Adipocyte (in vitro differentiated cells): Measurements from ENCODE around the gene CDK5RAP2.
"Not testable (repeated sequence)": the region's sequence is repeated elsewhere in the genome, so short reads cannot be mapped to it uniquely, and the experiment has no call there.

Experiments used
- DNase-seq: peaks from one replicate; pipeline ENCODE4 v3.0.0-alpha.2; 2015; ENCODE audit warnings: low read depth
- H3K27me3 ChIP-seq: replicated peaks from 2 replicates; pipeline ENCODE4 v1.7.0; 2013; ENCODE audit warnings: mild to moderate bottlenecking, low read length, moderate library complexity; ENCODE audit not compliant: control insufficient read depth, insufficient read depth
- H3K36me3 ChIP-seq: 2 replicates; pipeline ENCODE4 v1.7.0; 2013; ENCODE audit warnings: low read length, mild to moderate bottlenecking, moderate library complexity; ENCODE audit not compliant: control insufficient read depth, insufficient read depth, severe bottlenecking
- H3K4me1 ChIP-seq: 2 replicates; pipeline ENCODE4 v1.7.0; 2013; ENCODE audit warnings: mild to moderate bottlenecking, low read length, moderate library complexity; ENCODE audit not compliant: control insufficient read depth, insufficient read depth
- H3K4me3 ChIP-seq: 2 replicates; pipeline ENCODE4 v1.7.0; 2013; ENCODE audit warnings: mild to moderate bottlenecking, low read length, moderate library complexity
- H3K9ac ChIP-seq: 2 replicates; pipeline ENCODE4 v1.7.0; 2013; ENCODE audit warnings: mild to moderate bottlenecking, low read length, moderate library complexity
- H3K9me3 ChIP-seq: 2 replicates; pipeline ENCODE4 v1.7.0; 2013; ENCODE audit warnings: mild to moderate bottlenecking, low read length, moderate library complexity; ENCODE audit not compliant: control insufficient read depth

Gene CDK5RAP2

DNA sequence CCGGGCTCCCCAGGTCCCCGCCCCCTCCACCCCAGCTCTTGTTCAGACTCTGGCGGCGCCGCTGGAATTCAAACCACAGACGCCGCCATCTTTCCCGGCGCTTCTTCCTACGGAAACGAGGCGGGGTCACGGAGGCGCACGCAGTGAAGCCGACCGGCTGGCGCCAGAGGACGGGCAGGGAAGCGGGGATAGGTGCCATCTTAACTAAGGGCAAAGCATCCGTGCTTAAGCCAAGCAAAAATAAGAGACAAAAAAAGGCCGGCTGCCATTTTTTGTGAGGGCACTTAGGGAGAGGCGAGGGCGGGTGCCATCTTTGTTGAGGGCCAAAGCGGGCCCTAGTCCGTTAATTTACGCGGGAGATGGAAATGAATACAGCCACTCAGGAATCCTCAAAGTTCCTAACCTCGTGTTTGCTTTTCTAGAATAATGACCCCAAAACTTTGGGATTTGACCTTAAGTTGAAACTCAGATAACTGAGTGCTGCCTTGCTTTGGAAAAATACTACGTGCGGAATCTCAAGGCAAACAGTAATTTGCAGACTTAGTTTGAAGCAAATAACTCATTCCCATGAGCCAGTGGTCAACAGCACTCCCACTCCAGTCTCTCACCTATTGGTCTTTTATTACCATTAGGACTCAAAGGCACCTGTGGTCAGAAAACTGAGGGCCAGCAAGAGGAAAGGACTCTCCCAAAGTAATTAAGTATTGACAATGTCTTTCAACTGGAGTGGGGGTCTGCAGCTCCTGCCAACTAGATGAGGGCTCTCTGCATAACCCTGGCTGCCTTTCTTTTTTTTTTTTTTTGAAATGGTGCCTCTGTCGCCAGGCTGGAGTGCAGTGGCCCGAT is at the start of gene CDK5RAP2:
CDK5RAP2 (minus strand) TSS at position 117 of the 846 bp plus-strand sequence. CDS start 189 bp downstream, outside the sequence.
- Histone ChIP-seq H3K36me3 (no peaks in the 10 kb centered on the region), H3K9me3 (no peaks in the 10 kb centered on the region), H3K4me1 (peaks cover 17% of the 10 kb centered on the region), H3K9ac (peak within 1 kb of the TSS; percentile 91), H3K27me3 (no peaks in the 10 kb centered on the region), H3K4me3 (peak within 1 kb of the TSS; percentile 91)
- DNase-seq = peak; percentile 99

DNA sequence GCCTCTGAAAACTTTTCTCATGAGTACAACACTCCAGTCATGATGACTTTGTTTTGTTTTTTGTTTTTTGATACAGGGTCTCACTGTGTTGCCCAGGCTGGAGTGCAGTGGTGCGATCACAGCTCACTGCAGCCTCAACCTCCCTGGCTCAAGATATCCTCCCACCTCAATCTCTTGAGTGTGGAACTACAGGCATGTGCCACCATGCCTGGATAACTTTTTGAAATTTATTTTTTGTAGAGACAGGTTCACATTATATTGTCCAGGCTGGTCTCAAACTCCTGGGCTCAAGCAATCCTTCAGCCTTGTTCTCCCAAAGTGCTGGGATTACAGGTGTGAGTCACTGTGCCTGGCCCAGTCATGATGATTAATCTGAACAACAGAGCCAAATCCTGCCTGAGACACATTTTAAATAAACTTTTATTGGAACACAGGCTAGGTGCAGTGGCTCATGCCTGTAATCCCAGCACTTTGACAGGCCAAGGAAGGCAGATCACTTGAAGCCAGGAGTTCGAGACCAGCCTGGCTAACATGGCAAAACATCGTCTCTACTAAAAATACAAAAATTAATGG is 49.0 kb upstream of the CDK5RAP2 start:
- DNase-seq, H3K9ac ChIP-seq, H3K9me3 ChIP-seq, H3K27me3 ChIP-seq, H3K4me1 ChIP-seq, H3K4me3 ChIP-seq, H3K36me3 ChIP-seq: not testable (repeated sequence)

DNA sequence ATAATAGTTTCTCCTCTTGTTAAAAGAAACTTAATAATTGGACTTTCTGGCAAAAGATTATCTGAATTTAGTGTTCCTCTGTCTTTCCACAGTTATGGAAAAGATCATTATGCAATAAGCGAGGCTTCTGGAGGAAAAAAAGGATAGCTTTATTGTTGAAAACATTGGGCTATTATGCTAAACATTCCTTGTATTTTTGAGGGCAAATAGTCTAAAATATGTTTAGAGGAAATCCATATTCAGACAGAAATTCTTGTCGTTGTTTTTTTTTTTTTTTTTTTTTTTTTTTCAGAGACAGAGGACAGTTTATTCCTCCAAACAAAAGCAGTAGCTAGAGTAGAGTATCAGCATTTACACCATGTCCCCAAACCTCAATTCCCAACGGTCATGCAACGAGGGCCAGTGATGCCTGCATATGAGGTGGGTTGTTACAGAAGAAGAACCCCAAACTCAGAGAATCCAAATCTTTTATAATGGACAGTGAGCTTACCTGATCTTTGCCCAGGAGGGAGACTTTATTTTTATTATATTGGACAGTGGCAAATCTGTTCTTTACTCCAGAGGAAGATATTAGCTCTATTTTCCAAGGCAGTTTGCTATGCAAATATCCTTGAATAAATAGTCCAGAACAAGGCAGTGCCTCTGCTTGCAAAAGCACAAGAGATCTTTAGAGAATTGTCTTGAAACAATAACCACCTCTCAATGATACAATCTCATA is 48.4 kb upstream of the CDK5RAP2 start:
- H3K36me3 ChIP-seq = no peaks in the 10 kb centered on the region
- H3K4me3 ChIP-seq = no peak overlapping the region
- H3K4me1 ChIP-seq = peaks cover 6% of the 10 kb centered on the region
- H3K9me3 ChIP-seq = no peaks in the 10 kb centered on the region
- H3K9ac ChIP-seq = no peak overlapping the region
- no peak for DNase-seq
- H3K27me3 ChIP-seq = no peaks in the 10 kb centered on the region

DNA sequence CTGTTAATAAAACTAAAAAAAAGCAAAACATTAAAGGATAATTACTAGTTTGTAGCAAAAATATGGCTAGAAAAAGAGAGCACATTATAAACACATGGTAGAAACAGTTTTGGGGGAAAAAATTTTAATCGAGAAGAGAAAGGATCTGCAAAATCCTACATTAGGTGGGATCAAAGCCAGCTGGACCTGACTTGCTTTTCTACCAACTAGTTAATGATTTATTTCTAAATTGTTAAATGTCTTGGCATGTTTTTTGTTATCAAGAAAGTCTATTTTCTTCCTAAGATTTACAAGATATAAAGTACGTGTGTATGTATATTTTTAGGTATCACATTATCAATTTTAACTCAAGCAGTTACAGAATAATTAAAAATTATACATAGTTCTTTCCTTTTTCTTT is 47.1 kb upstream of the CDK5RAP2 start:
- peaks cover 2% of the 10 kb centered on the region for H3K36me3 ChIP-seq
- no peaks in the 10 kb centered on the region for H3K27me3 ChIP-seq
- peaks cover 6% of the 10 kb centered on the region for H3K4me1 ChIP-seq
- no peak overlapping the region for H3K9ac ChIP-seq
- H3K4me3 ChIP-seq = no peak overlapping the region
- no peak for DNase-seq
- no peaks in the 10 kb centered on the region for H3K9me3 ChIP-seq

DNA sequence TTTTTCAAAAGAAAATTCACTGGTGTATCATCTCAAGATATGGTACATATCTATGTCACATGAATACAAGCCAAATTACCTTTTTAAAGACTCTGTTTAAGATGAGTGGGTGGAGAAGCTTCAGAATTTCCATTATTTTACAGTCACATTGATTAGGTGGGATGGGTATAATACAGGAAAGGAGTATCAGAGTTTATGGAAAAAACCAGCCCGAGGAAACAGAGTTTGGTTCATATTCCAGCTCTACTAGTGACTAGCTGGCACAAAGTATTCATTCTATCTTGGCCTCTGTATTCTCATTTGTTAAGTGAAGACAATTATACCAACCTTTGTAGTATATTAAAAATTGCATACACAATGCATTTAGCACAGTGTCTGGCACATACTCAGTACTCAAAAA is 46.5 kb upstream of the CDK5RAP2 start:
- Histone ChIP-seq H3K4me3 (no peak overlapping the region), H3K27me3 (no peaks in the 10 kb centered on the region), H3K9me3 (no peaks in the 10 kb centered on the region), H3K4me1 (peaks cover 6% of the 10 kb centered on the region), H3K36me3 (peaks cover 8% of the 10 kb centered on the region), H3K9ac (no peak overlapping the region)
- DNase-seq = no peak

DNA sequence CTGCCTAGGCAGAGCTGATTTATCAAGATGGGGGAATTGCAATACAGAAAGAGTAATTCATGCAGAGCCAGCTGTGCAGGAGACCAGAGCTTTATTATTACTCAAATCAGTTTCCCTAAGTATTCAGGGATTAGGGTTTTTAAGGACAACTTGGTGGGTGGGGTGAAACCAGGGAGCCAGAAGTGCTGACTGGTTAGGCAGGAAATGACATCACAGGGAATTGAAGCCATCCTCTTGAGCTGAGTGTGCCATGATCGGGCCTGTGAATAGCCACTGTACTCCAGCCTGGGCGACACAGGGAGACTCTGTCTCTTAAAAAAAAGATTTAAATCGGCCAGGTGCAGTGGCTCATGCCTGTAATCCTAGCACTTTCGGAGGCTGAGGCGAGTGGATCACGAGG is 45.3 kb upstream of the CDK5RAP2 start:
- no peak for DNase-seq
- Histone ChIP-seq H3K4me1 (peaks cover 6% of the 10 kb centered on the region), H3K9ac (no peak overlapping the region), H3K9me3 (no peaks in the 10 kb centered on the region), H3K36me3 (peaks cover 16% of the 10 kb centered on the region), H3K27me3 (no peaks in the 10 kb centered on the region), H3K4me3 (no peak overlapping the region)

DNA sequence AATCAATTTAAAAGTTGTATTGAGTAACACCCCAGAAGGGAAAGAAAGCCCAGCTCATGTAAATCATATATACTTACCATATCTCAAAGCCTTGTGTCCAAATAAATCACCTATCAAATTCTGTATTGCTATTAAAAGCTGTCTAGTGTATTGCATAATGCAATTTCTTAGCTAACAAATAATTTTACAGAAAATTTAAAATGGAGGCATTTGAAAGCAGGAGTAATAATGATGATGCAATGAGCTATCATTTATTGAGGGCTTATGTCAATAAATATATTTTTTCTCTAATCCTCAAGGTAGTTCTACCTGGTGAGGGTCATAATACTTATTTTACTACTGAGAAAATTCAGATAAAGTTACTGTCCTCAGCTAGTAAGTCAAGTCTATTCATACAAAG is 42.8 kb upstream of the CDK5RAP2 start:
- H3K4me3 ChIP-seq = no peak overlapping the region
- DNase-seq = no peak
- peaks cover 18% of the 10 kb centered on the region for H3K36me3 ChIP-seq
- peaks cover 10% of the 10 kb centered on the region for H3K4me1 ChIP-seq
- no peak overlapping the region for H3K9ac ChIP-seq
- H3K27me3 ChIP-seq = no peaks in the 10 kb centered on the region
- H3K9me3 ChIP-seq = no peaks in the 10 kb centered on the region

DNA sequence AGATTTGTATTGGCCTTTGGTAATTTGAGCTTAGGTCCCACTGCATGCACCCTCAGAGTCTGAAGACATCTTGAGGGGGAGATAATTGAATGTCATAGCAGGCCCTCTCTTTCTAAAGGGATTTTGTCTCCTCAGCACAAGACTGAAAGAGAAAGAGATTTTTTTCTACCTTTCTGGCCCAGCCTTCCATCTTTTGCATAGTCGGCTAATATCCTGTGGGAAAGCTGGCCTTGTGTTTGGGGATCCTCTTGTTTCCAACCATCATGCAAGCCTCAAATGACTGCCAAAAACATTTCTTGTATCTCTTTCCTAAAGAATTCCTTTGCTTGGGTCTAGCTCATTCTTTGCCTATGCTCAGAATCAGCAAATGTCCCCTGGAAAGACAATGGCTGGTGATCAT is 42.0 kb upstream of the CDK5RAP2 start:
- peaks cover 23% of the 10 kb centered on the region for H3K36me3 ChIP-seq
- no peak for DNase-seq
- H3K9me3 ChIP-seq = no peaks in the 10 kb centered on the region
- H3K4me1 ChIP-seq = peaks cover 19% of the 10 kb centered on the region
- H3K9ac ChIP-seq = no peak overlapping the region
- no peak overlapping the region for H3K4me3 ChIP-seq
- no peaks in the 10 kb centered on the region for H3K27me3 ChIP-seq

DNA sequence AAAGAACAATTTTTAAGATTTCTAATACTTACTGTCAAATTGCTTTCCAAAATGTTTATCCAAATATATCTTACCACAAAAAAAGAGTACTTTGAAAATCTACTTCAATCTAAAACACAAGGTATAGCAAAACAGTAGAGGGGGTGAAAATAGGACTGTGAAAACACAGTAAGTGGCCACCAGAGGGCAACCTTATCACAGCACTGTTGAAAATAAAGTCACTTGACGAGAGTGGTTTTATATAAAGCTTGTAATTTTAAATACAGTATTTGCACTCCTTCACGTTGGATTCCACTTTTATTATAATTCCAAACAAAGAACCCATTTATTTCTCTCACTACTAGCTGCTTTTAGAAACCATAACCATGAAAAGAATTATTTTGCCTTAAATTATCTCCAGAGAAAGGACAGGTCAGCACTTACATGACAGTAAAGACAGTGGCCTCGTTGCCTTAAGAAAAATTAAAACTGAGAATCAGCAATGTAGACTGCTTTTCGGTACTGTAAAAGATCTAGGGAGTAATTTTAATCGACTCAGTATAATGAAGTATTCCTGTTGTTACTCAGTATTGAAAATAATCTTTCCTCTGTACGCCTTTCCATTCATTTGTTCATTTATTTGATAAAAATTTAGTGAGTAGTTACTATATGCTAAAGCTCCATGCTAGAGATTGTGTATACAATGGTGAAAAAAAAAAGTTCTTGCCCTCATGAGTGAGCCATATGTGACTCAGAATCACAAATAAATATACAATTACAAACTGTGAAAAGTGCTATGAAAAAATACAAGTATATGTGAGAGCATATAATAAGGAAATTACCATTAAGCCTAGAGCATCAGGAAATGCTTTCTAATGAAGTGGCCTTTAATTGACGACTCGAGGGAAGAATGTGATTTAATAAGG is 40.0 kb upstream of the CDK5RAP2 start:
- Histone ChIP-seq H3K36me3 (peaks cover 23% of the 10 kb centered on the region), H3K4me1 (peaks cover 19% of the 10 kb centered on the region), H3K9ac (peak overlapping the region; percentile 5), H3K4me3 (no peak overlapping the region), H3K9me3 (no peaks in the 10 kb centered on the region), H3K27me3 (no peaks in the 10 kb centered on the region)
- DNase-seq = peak; percentile 87

DNA sequence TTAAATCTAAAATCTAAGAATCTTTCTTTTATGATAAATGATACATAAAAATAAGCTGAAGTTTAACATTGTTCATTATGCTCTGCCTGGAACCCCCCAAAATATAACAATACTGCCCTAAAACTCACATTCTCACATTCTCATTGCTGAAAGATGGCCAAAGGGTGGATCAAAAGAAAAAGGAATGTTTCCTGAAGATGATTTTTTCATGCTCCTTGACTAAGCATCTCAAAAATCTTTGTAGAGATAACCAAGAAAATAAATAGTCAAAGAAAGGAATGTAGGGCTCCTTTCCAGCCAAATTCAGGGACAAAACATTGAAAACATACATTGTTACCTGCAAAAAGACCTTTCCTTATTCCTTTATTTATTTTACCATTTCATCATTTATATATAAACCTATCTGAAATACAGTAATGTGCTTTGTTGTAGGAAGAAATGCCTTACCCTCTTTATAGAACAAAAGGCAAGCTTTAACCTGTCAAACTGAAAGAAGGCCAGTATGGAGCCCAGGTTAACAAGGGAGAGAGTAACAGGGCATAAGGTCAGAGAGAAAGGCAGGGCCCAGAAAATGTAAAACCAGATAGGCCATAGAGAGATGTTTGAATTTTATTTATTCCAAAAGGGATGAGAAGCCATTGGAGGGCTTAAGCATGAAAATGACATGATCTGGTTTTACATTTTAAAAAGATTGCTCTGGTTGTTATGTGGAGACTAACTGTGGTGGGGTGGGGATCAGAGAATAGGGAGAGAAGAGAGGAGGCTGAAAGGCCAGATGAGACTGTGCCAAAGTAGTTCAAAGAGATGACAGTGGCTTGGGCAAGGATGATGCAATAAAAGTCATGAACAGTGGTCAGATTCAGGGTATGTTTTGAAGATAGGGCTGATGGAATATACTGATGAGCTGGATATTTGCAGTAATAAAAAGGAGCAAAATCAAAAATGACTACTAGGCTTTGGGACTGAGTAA is 37.3 kb upstream of the CDK5RAP2 start:
- peaks cover 16% of the 10 kb centered on the region for H3K4me1 ChIP-seq
- H3K27me3 ChIP-seq = no peaks in the 10 kb centered on the region
- DNase-seq = peak; percentile 56
- H3K36me3 ChIP-seq = peaks cover 30% of the 10 kb centered on the region
- no peaks in the 10 kb centered on the region for H3K9me3 ChIP-seq
- H3K4me3 ChIP-seq = no peak overlapping the region
- peak overlapping the region; percentile 7 for H3K9ac ChIP-seq
